Measurements from ENCODE around the gene SCYGR3. TPM values are rescaled to one million over a fixed set of nuclear protein-coding genes. Genes with fewer than 3 reads are reported as not detected.

Gene SCYGR3
- total RNA-seq, 2 experiments from 2014 or later = not detected

- no peak for ATAC-seq
- intact Hi-C loops (cut with micrococcal nuclease) = no loop called here
Measured at GRCh38 chr2:227597998-227598397, 16.6 kb downstream of the SCYGR3 start.

DNA sequence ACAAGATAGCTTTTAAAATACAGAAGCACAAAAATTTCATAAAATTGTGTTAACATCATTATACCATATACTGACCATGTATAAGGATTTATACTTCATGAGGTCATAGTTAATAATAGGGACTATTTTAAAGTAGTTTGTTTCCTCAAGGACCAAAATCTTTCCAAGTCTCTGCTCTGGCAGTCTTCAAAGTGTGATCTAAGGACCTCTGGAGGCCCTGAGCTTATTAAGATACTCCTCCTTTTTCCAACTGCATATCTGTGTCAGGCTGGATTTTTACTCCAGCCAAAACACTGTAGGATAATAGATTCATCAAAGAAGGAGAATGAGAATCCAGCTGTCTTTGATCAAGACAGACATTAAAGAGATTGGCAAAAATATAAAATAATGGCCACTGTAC, 17.6 kb downstream of the SCYGR3 start:
- ChIA-PET CTCF (no interaction called here), POLR2A (no interaction called here)

More at GRCh38 chr2:227597998-227598397, 16.6 kb downstream of the SCYGR3 start:
- TF ChIP-seq CTCF (IDR thresholded peaks at IDR 0.05) = no peak
- Mint-ChIP-seq H3K27me3 (peaks cover 29% of the 10 kb centered on the region), H3K9me3 (no peaks in the 10 kb centered on the region), H3K36me3 (ENCODE audit: low read depth) (no peaks in the 10 kb centered on the region), H3K4me3 (no peak overlapping the region), H3K27ac (no peak overlapping the region), H3K4me1 (ENCODE audit: low read depth) (peaks cover under 1% of the 10 kb centered on the region)
- CTCF ChIA-PET = interaction anchor here (1.0 kb wide), 1 partner anchor 9 kb away, joined by 5 read pairs; no protein-coding TSS in a partner anchor
- DNase-seq = no peak
- POLR2A ChIA-PET = no interaction called here

GRCh38 chr2:227595797-227596196, 18.8 kb downstream of the SCYGR3 start:
- no peaks in the 10 kb centered on the region for H3K9me3 Mint-ChIP-seq
- intact Hi-C loops (cut with micrococcal nuclease) = no loop called here
- no peaks in the 10 kb centered on the region for H3K36me3 Mint-ChIP-seq (ENCODE audit: low read depth)
- POLR2A ChIA-PET = no interaction called here
- ATAC-seq = no peak
- no peak for TF ChIP-seq CTCF (IDR thresholded peaks at IDR 0.05)
- H3K27me3 Mint-ChIP-seq = peaks cover 25% of the 10 kb centered on the region
- H3K27ac Mint-ChIP-seq = no peak overlapping the region
- CTCF ChIA-PET = no interaction called here
- no peak for DNase-seq
- peaks cover 3% of the 10 kb centered on the region for H3K4me1 Mint-ChIP-seq (ENCODE audit: low read depth)
- no peak overlapping the region for H3K4me3 Mint-ChIP-seq

More for the DNA sequence above, 17.6 kb downstream of the SCYGR3 start:
- H3K27me3 Mint-ChIP-seq = peaks cover 31% of the 10 kb centered on the region
- no peak for TF ChIP-seq CTCF (IDR thresholded peaks at IDR 0.05)
- H3K9me3 Mint-ChIP-seq = no peaks in the 10 kb centered on the region
- DNase-seq = no peak
- peaks cover 3% of the 10 kb centered on the region for H3K4me1 Mint-ChIP-seq (ENCODE audit: low read depth)
- no peak overlapping the region for H3K4me3 Mint-ChIP-seq
- no peak for ATAC-seq
- H3K36me3 Mint-ChIP-seq (ENCODE audit: low read depth) = no peaks in the 10 kb centered on the region
- intact Hi-C loops (cut with micrococcal nuclease) = no loop called here
- no peak overlapping the region for H3K27ac Mint-ChIP-seq

- POLR2A ChIA-PET = no interaction called here
- Mint-ChIP-seq H3K4me3 (no peak overlapping the region), H3K9me3 (peaks cover 1% of the 10 kb centered on the region), H3K27ac (no peak overlapping the region), H3K27me3 (peaks cover 26% of the 10 kb centered on the region), H3K4me1 (ENCODE audit: low read depth) (peaks cover 3% of the 10 kb centered on the region), H3K36me3 (ENCODE audit: low read depth) (no peaks in the 10 kb centered on the region)
- CTCF ChIA-PET = no interaction called here
- DNase-seq (no peak), ATAC-seq (no peak)
- TF ChIP-seq CTCF (IDR thresholded peaks at IDR 0.05) = no peak
- intact Hi-C loops (cut with micrococcal nuclease) = no loop called here
Measured at GRCh38 chr2:227592694-227593387, 21.8 kb downstream of the SCYGR3 start.

GRCh38 chr2:227582369-227582768, 32.3 kb downstream of the SCYGR3 start:
- no peak for DNase-seq
- H3K27ac Mint-ChIP-seq = no peak overlapping the region
- no peak for TF ChIP-seq CTCF (IDR thresholded peaks at IDR 0.05)
- ATAC-seq = no peak
- H3K4me3 Mint-ChIP-seq = no peak overlapping the region
- H3K4me1 Mint-ChIP-seq (ENCODE audit: low read depth) = no peaks in the 10 kb centered on the region
- peaks cover 9% of the 10 kb centered on the region for H3K9me3 Mint-ChIP-seq
- peaks cover 25% of the 10 kb centered on the region for H3K27me3 Mint-ChIP-seq
- ChIA-PET POLR2A (no interaction called here), CTCF (no interaction called here)
- intact Hi-C loops (cut with micrococcal nuclease) = no loop called here
- peaks cover 3% of the 10 kb centered on the region for H3K36me3 Mint-ChIP-seq (ENCODE audit: low read depth)
